ENCODE measurements around the gene C22orf39. TPM values are rescaled to one million over a fixed set of nuclear protein-coding genes. Genes with fewer than 3 reads are reported as not detected.

C22orf39 gene
- total RNA-seq, 6 experiments from 2014 or later, result 11.2 to 12.7 (median 12.2) TPM

- Mint-ChIP-seq H3K4me1 (ENCODE audit: low read depth) (peaks cover 10% of the 10 kb centered on the region), H3K4me3 (no peak overlapping the region), H3K27me3 (ENCODE audit: insufficient read depth) (no peaks in the 10 kb centered on the region; the same call in 1 of the 2 replicates), H3K27ac (no peak overlapping the region), H3K36me3 (ENCODE audit: low read depth) (peaks cover 10% of the 10 kb centered on the region), H3K9me3 (no peaks in the 10 kb centered on the region)
- no peak for TF ChIP-seq CTCF (IDR thresholded peaks at IDR 0.05)
- no peak for DNase-seq
Measured at GRCh38 chr22:19411690-19412045, 35.8 kb downstream of the C22orf39 start.

- Mint-ChIP-seq H3K4me3 (no peak overlapping the region), H3K4me1 (ENCODE audit: low read depth) (peaks cover 10% of the 10 kb centered on the region), H3K27me3 (ENCODE audit: insufficient read depth) (no peaks in the 10 kb centered on the region; the same call in 1 of the 2 replicates), H3K36me3 (ENCODE audit: low read depth) (peaks cover 13% of the 10 kb centered on the region), H3K27ac (no peak overlapping the region), H3K9me3 (no peaks in the 10 kb centered on the region)
- DNase-seq, result no peak
- TF ChIP-seq CTCF (IDR thresholded peaks at IDR 0.05), result no peak
Measured at GRCh38 chr22:19410941-19411689, 36.4 kb downstream of the C22orf39 start.

GRCh38 chr22:19407649-19408606, 39.6 kb downstream of the C22orf39 start:
- no peak overlapping the region for H3K27ac Mint-ChIP-seq
- H3K36me3 Mint-ChIP-seq (ENCODE audit: low read depth), result peaks cover 19% of the 10 kb centered on the region
- DNase-seq, result no peak
- H3K27me3 Mint-ChIP-seq (ENCODE audit: insufficient read depth), result no peaks in the 10 kb centered on the region; the same call in 1 of the 2 replicates
- no peak overlapping the region for H3K4me3 Mint-ChIP-seq
- H3K9me3 Mint-ChIP-seq, result no peaks in the 10 kb centered on the region
- no peak for TF ChIP-seq CTCF (IDR thresholded peaks at IDR 0.05)
- H3K4me1 Mint-ChIP-seq (ENCODE audit: low read depth), result peaks cover 26% of the 10 kb centered on the region

DNA sequence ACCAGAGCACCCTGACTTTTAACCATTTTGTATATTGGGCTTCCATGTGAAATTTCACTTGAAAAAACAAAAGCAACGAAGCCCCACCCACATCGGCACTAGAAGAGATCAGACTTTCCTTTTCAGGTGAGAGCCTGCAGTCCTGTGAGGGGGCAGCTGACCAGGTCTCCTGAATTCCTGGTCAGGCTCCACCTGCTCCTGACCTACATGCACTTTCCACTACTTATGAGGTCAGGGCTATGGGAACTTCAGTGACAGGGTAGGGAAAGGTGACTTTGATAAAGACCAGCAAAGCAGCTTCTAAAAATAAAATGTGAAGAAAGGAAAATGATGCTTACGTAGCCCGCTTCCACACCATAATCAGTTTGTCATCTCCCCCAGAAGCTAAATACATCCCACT, 40.7 kb downstream of the C22orf39 start:
- peaks cover 23% of the 10 kb centered on the region for H3K4me1 Mint-ChIP-seq (ENCODE audit: low read depth)
- no peak overlapping the region for H3K27ac Mint-ChIP-seq
- H3K4me3 Mint-ChIP-seq, result no peak overlapping the region
- DNase-seq, result no peak
- no peaks in the 10 kb centered on the region for H3K9me3 Mint-ChIP-seq
- H3K36me3 Mint-ChIP-seq (ENCODE audit: low read depth), result peaks cover 22% of the 10 kb centered on the region
- TF ChIP-seq CTCF (IDR thresholded peaks at IDR 0.05), result no peak
- H3K27me3 Mint-ChIP-seq (ENCODE audit: insufficient read depth), result no peaks in the 10 kb centered on the region; the same call in 1 of the 2 replicates

- Mint-ChIP-seq H3K27me3 (ENCODE audit: insufficient read depth) (no peaks in the 10 kb centered on the region; the same call in 1 of the 2 replicates), H3K4me1 (ENCODE audit: low read depth) (peaks cover 23% of the 10 kb centered on the region), H3K36me3 (ENCODE audit: low read depth) (peaks cover 27% of the 10 kb centered on the region), H3K27ac (no peak overlapping the region), H3K9me3 (no peaks in the 10 kb centered on the region), H3K4me3 (no peak overlapping the region)
- DNase-seq, result no peak
- no peak for TF ChIP-seq CTCF (IDR thresholded peaks at IDR 0.05)
Measured at GRCh38 chr22:19406281-19406811, 41.2 kb downstream of the C22orf39 start.

All from HFFc6 (cell line).